ENCODE data around the gene NDUFS4. TPM values are rescaled to one million over a fixed set of nuclear protein-coding genes. Genes with fewer than 3 reads are reported as not detected.

The NDUFS4 gene
- total RNA-seq, 1 experiment from 2014 or later, result 80.7 TPM

DNA sequence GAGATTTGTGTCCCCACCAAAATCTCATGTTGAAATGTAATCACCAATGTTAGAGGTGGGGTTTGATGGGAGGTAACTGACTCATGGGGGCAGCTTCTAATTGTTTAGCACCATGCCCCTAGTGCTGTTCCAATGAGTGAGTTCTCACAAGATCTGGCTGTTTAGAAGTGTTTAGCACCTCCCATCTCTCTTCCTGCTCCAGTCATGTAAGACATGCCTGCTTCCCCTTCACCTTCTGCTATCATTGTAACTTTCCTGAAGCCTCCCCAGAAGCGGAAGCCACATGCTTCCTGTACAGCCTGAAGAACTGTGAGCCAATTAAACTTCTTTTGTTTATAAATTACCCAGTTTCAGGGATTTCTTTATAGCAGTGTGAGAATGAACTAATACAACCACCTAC is 170.5 kb downstream of the NDUFS4 start:
- no peaks in the 10 kb centered on the region for H3K4me1 ChIP-seq
- no peaks in the 10 kb centered on the region for H3K36me3 ChIP-seq
- no peak for DNase-seq
- H3K27me3 ChIP-seq, result no peaks in the 10 kb centered on the region
- no peak overlapping the region for H3K27ac ChIP-seq
- no peaks in the 10 kb centered on the region for H3K9me3 ChIP-seq (replicated peaks)
- no peak overlapping the region for H3K4me3 ChIP-seq

Other genes starting within 250 kb of the NDUFS4 start
- 22.4 and 25.0 TPM in 2 replicates for gene FST, start 80.0 kb upstream of the NDUFS4 start, total RNA-seq (2014; rRNA removed; shearing (Covaris generic))